ENCODE results near the gene UPP1. TPM values are rescaled to one million over a fixed set of nuclear protein-coding genes. Genes with fewer than 3 reads are reported as not detected.

The UPP1 gene
- total and polyA plus RNA-seq, 2 of the 13 experiments (the other 11 are each of a cell fraction or from before 2014, with no cell fraction given): 5.7 to 9.8 TPM

GRCh38 chr7:48088559-48089045 is 463 bp upstream of the UPP1 start (continued):
- TF ChIP-seq ZNF343 (CRISPR knock-in tag; IDR thresholded peaks at IDR 0.05): peak; percentile 76; the same call in 1 of the 2 replicates
- TF ChIP-seq PCBP2 (optimal IDR thresholded peaks at IDR 0.05; ENCODE audit: low read depth, low read length, poor library complexity, severe bottlenecking): no peak
- peak; percentile 26; the same call in 1 of the 2 replicates for TF ChIP-seq YEATS2 (CRISPR knock-in tag; IDR thresholded peaks at IDR 0.05; ENCODE audit: borderline replicate concordance)
- no peak for TF ChIP-seq ATF1 (CRISPR knock-in tag; IDR thresholded peaks at IDR 0.05)
- TF ChIP-seq HMGA1 (CRISPR knock-in tag; conservative IDR thresholded peaks at IDR 0.05): no peak
- TF ChIP-seq ZBTB39 (CRISPR knock-in tag; IDR thresholded peaks at IDR 0.05): no peak
- TF ChIP-seq GLI4 (CRISPR knock-in tag; IDR thresholded peaks at IDR 0.05; ENCODE audit: borderline replicate concordance): no peak
- no peak for TF ChIP-seq ZNF382 (CRISPR knock-in tag; IDR thresholded peaks at IDR 0.05; ENCODE audit: borderline replicate concordance)
- TF ChIP-seq PRDM4 (CRISPR knock-in tag; IDR thresholded peaks at IDR 0.05; ENCODE audit: borderline replicate concordance): no peak
- TF ChIP-seq TARDBP (CRISPR knock-in tag; IDR thresholded peaks at IDR 0.05): no peak; the same call in 1 of the 2 replicates
- TF ChIP-seq E2F1 (CRISPR knock-in tag; IDR thresholded peaks at IDR 0.05): no peak
- TF ChIP-seq ARHGAP35 (CRISPR knock-in tag; IDR thresholded peaks at IDR 0.05; ENCODE audit: borderline replicate concordance): no peak
- TF ChIP-seq AKNA (CRISPR knock-in tag; IDR thresholded peaks at IDR 0.05; ENCODE audit: borderline replicate concordance): no peak
- TF ChIP-seq MAX (IDR thresholded peaks at IDR 0.05): peak; percentile 84
- TF ChIP-seq FOXP4 (CRISPR knock-in tag; IDR thresholded peaks at IDR 0.05): peak; percentile 29
- no peak; the same call in none of the 2 replicates for TF ChIP-seq ZNF777 (CRISPR knock-in tag; IDR thresholded peaks at IDR 0.05)

Measured in HepG2 (cell line).